HG03175 (cell line): Measurements from ENCODE around the gene RRAS.

Source experiments
- ATAC-seq: cut with Tn5 transposase; IDR thresholded peaks from one replicate; pipeline ENCODE4 v1.9.1; 2021; ENCODE audit warnings: mild to moderate bottlenecking, moderate library complexity; ENCODE audit not compliant: unreplicated experiment

The RRAS gene

DNA sequence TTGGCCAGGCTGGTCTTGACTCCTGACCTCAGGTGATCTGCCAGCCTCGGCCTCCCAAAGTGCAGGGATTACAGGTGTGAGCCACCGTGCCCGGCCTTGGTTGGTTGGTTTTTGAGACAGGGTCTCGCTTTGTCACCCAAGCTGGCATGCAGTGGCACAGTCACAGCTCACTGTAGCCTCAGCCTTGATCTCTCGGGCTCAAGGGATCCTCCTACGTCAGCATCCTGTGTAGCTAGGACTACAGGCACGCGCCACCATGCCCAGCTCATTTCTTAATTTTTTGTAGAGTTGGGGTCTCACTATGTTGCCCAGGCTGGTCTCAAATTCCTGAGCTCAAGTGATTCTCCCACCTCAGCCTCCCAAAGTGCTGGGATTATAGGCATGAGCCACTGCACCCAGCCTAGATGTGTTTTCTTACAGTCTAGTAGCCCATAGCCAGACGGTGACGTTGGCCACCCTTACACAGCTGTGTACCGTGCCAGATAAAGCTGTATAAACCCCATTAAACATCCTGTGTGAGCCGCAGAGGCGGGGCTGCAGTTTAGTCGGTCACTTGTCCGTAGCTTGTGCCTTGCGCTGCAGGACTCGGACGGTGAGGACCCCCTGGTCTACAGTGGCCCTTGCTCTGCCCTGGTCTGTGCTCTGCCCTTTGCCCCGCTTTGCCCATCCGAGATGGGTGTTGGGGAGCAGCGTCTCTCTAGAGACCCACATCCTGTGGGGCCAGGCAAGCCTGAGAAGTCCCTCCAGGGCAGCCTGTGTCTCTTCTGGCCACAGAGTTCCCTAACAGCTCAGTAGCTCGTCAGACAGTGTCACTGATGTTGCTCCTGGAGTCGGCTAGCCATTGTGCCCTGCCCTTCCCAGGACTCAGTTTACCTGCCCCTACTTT, 15.9 kb upstream of the RRAS start:
- no peak for ATAC-seq

DNA sequence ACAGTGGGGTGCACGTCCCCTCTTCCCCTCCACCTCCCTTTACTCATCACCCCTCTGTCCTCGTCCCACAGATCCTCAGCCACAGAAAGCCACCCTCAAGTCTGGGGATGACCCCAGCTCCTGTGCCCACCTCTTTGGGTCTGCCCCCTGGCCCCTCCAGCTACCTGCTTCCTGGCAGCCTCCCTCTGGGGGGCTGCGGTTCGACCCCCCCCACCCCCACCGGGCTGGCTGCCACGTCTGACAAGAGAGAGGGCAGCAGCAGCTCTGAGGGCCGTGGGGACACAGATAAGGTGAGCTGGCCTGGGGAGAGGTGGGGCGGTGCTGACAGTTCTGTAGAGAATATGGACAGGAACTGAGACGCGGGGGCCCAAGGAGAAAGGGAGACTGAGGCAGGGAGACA, 14.6 kb upstream of the RRAS start:
- no peak for ATAC-seq

GRCh38 chr19:49653466-49653806, 13.5 kb upstream of the RRAS start:
- ATAC-seq = no peak

DNA sequence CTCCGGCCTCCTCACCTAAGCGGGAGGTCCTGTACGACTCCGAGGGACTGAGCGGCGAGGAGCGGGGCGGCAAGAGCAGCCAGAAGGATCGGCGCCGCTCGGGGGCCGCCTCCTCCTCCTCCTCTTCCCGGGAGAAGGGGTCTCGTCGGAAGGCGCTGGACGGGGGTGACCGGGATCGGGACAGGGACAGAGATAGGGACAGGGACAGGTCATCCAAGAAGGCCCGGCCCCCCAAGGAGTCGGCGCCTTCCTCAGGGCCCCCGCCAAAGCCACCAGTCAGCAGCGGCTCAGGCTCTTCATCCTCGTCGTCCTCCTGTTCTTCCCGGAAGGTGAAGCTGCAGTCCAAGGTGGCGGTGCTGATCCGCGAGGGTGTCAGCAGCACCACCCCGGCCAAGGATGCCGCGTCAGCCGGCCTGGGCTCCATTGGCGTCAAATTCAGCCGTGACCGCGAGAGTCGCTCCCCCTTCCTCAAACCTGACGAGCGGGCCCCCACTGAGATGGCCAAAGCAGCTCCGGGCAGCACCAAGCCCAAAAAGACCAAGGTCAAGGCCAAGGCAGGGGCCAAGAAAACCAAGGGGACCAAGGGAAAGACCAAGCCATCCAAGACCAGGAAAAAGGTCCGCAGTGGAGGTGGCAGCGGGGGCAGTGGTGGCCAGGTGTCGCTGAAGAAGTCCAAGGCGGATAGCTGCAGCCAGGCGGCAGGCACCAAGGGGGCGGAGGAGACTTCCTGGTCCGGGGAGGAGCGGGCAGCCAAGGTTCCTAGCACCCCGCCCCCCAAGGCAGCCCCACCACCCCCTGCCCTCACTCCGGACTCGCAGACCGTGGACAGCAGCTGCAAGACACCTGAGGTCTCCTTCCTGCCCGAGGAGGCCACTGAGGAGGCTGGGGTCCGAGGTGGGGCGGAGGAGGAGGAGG, 12.9 kb upstream of the RRAS start:
- ATAC-seq = no peak

GRCh38 chr19:49651820-49652550, 12.0 kb upstream of the RRAS start:
- ATAC-seq = no peak

DNA sequence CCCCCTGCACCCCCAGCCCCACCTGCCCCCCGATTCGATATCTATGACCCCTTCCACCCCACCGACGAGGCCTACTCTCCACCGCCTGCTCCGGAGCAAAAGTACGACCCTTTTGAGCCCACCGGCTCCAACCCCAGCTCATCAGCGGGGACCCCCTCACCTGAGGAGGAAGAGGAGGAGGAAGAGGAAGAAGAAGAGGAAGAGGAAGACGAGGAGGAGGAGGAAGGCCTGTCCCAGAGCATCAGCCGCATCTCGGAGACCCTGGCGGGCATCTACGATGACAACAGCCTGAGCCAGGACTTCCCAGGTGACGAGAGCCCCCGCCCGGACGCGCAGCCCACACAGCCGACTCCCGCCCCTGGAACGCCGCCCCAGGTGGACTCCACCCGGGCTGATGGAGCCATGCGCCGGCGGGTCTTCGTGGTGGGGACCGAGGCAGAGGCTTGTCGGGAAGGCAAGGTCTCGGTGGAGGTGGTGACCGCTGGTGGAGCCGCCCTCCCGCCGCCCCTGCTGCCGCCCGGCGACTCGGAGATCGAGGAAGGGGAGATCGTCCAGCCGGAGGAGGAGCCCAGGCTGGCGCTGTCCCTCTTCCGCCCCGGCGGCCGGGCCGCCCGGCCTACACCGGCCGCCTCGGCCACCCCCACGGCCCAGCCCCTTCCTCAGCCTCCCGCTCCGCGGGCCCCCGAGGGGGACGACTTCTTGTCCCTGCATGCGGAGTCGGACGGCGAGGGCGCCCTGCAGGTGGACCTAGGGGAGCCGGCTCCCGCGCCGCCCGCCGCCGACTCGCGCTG, 11.3 kb upstream of the RRAS start:
- ATAC-seq = no peak

DNA sequence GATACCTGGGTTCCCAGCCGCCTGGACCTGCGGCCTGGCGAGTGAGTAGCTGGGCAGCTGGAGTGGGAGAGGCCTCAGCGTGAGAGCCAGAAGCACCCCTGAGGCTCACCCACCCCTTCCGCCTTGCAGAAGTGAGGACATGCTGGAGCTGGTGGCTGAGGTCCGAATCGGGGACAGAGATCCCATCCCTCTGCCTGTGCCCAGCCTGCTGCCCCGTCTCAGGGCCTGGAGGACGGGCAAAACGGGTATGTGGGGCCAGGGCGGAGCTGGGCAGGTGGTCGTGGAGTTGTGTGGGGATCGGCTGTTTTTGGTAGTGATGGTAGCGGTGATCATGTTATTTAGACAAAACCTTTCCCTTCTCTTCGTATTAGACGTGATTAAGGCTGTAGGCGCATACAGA, 6.6 kb upstream of the RRAS start:
- no peak for ATAC-seq

- no peak for ATAC-seq
Measured at GRCh38 chr19:49645995-49646394, 6.1 kb upstream of the RRAS start.

DNA sequence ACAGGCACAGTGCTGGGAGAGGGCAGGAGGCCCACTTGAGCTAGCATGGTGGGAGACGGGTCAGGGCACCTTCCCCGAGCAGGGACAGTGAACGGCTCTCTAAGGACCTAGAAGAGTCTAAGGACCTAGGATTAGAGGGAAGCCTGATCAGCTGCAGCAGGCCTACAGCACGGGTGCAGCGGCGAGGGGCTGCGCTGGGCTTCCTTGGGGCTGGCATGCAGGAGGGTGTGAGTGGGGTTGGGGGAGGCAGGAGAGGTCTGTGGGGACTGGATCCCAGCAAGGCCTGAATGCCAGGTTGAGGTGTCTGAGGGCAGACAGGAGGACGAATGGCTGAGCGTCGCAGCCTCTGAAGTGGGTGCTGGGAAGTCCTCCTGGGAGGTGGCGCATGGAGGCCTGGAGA, 5.6 kb upstream of the RRAS start:
- ATAC-seq = no peak

- no peak for ATAC-seq
Measured at GRCh38 chr19:49643466-49643865, 3.5 kb upstream of the RRAS start.

- ATAC-seq = no peak
Measured at GRCh38 chr19:49642492-49643035, 2.6 kb upstream of the RRAS start.

- peak; percentile 63 for ATAC-seq
Measured at GRCh38 chr19:49641688-49642491, 1.9 kb upstream of the RRAS start, which contains the start of gene SCAF1. Gene SCAF1 (plus strand): TSS chr19:49642209. CDS start chr19:49645027, 2,818 bp downstream.

- no peak for ATAC-seq
Measured at GRCh38 chr19:49639401-49640112, 386 bp downstream of the RRAS start.

GRCh38 chr19:49637821-49638738, 1.9 kb downstream of the RRAS start:
- ATAC-seq = no peak

- no peak for ATAC-seq
Measured at GRCh38 chr19:49636233-49636932, 3.6 kb downstream of the RRAS start.

DNA sequence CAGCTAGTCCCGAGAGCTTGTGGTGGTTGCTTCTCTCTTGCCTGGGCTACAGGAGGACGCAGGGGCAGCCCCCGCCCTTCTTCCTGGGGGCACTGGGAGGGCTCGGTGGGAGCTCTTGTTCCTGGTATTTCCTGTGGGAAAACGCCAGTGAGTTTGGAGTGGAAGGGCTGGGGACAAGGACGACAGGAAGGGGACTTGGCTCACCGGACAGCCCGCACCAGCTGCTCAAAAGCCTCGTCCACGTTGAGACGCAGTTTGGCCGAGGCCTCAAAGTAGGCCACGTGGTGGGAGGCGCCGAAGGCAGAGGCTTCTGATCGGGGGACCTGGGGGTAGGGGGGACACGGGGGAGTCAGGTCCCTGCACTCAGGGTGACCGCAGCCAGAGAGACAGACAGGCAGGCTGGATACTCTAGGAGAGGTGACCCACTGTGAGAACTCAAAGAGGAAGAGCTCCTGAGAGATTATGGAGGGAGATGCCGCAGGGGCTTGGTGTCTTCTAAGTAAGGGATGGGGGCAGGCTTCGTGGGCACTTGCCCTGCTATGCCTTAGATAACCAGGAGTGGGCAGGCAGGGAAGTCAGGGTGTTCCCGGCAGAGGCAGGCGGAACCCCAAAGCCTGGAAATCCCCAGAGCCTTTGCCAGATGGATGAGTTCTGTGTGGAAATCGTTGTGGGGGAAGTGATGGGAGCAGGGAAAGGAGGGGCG, 4.3 kb downstream of the RRAS start:
- no peak for ATAC-seq
